ENCODE results near the gene ARHGAP6. TPM values are rescaled to one million over a fixed set of nuclear protein-coding genes. Genes with fewer than 3 reads are reported as not detected.

ARHGAP6 gene
- total and polyA plus RNA-seq, 9 donors = 14.1 to 32.9 (median 20.3) TPM

GRCh38 chrX:11193035-11193469, 472.7 kb downstream of the ARHGAP6 start:
- 25 to 31% (median 29%) methylated on average over 5 of the region's 5 CpGs for WGBS, 3 donors
- H3K9me3 ChIP-seq = no peaks in the 10 kb centered on the region
- H3K36me3 ChIP-seq = no peaks in the 10 kb centered on the region
- no peak overlapping the region for H3K4me3 ChIP-seq
- intact Hi-C loops (cut with DNase I) = no loop called here
- no peaks in the 10 kb centered on the region for H3K4me1 ChIP-seq (ENCODE audit: insufficient read depth)
- no peak overlapping the region for H3K27ac ChIP-seq
- TF ChIP-seq CTCF (IDR thresholded peaks at IDR 0.05) = no peak
- TF ChIP-seq EP300 (IDR thresholded peaks at IDR 0.05) = no peak
- no peak for TF ChIP-seq POLR2A (IDR thresholded peaks at IDR 0.05)
- no peaks in the 10 kb centered on the region for H3K27me3 ChIP-seq
- DNase-seq = no peak

GRCh38 chrX:11190745-11191510, 474.8 kb downstream of the ARHGAP6 start:
- no peak for TF ChIP-seq POLR2A (IDR thresholded peaks at IDR 0.05)
- TF ChIP-seq EP300 (IDR thresholded peaks at IDR 0.05) = no peak
- TF ChIP-seq CTCF (IDR thresholded peaks at IDR 0.05) = no peak
- H3K36me3 ChIP-seq = no peaks in the 10 kb centered on the region
- no peaks in the 10 kb centered on the region for H3K9me3 ChIP-seq
- DNase-seq = no peak
- WGBS, 3 donors = 63 to 68% (median 65%) methylated on average over 8 of the region's 8 CpGs
- no peak overlapping the region for H3K4me3 ChIP-seq
- intact Hi-C loops (cut with DNase I) = no loop called here
- H3K4me1 ChIP-seq (ENCODE audit: insufficient read depth) = no peaks in the 10 kb centered on the region
- no peaks in the 10 kb centered on the region for H3K27me3 ChIP-seq
- H3K27ac ChIP-seq = no peak overlapping the region

GRCh38 chrX:11189097-11189496, 476.6 kb downstream of the ARHGAP6 start:
- Histone ChIP-seq H3K27ac (no peak overlapping the region), H3K4me3 (no peak overlapping the region), H3K9me3 (no peaks in the 10 kb centered on the region), H3K36me3 (no peaks in the 10 kb centered on the region), H3K27me3 (no peaks in the 10 kb centered on the region), H3K4me1 (ENCODE audit: insufficient read depth) (no peaks in the 10 kb centered on the region)
- intact Hi-C loops (cut with DNase I) = no loop called here
- no peak for DNase-seq
- WGBS, 3 donors = 92 to 97% (median 94%) methylated on average over 1 of the region's 1 CpG
- no peak for TF ChIP-seq POLR2A (IDR thresholded peaks at IDR 0.05)
- no peak for TF ChIP-seq EP300 (IDR thresholded peaks at IDR 0.05)
- TF ChIP-seq CTCF (IDR thresholded peaks at IDR 0.05) = no peak

GRCh38 chrX:11188664-11189063, 477.1 kb downstream of the ARHGAP6 start:
- Histone ChIP-seq H3K4me1 (ENCODE audit: insufficient read depth) (no peaks in the 10 kb centered on the region), H3K9me3 (no peaks in the 10 kb centered on the region), H3K4me3 (no peak overlapping the region), H3K27me3 (no peaks in the 10 kb centered on the region), H3K36me3 (no peaks in the 10 kb centered on the region), H3K27ac (no peak overlapping the region)
- intact Hi-C loops (cut with DNase I) = no loop called here
- WGBS, 3 donors = 65 to 71% (median 66%) methylated on average over 7 of the region's 7 CpGs
- no peak for DNase-seq
- TF ChIP-seq EP300 (IDR thresholded peaks at IDR 0.05) (no peak), CTCF (IDR thresholded peaks at IDR 0.05) (no peak), POLR2A (IDR thresholded peaks at IDR 0.05) (no peak)

Data from ovary (tissue), 9 donors.